HG03565 (cell line): ENCODE measurements around the gene STK39.

Experiments used
- ATAC-seq: cut with Tn5 transposase; IDR thresholded peaks from one replicate; pipeline ENCODE4 v1.9.1; 2021; ENCODE audit warnings: mild to moderate bottlenecking, moderate library complexity; ENCODE audit not compliant: unreplicated experiment

The STK39 gene

DNA sequence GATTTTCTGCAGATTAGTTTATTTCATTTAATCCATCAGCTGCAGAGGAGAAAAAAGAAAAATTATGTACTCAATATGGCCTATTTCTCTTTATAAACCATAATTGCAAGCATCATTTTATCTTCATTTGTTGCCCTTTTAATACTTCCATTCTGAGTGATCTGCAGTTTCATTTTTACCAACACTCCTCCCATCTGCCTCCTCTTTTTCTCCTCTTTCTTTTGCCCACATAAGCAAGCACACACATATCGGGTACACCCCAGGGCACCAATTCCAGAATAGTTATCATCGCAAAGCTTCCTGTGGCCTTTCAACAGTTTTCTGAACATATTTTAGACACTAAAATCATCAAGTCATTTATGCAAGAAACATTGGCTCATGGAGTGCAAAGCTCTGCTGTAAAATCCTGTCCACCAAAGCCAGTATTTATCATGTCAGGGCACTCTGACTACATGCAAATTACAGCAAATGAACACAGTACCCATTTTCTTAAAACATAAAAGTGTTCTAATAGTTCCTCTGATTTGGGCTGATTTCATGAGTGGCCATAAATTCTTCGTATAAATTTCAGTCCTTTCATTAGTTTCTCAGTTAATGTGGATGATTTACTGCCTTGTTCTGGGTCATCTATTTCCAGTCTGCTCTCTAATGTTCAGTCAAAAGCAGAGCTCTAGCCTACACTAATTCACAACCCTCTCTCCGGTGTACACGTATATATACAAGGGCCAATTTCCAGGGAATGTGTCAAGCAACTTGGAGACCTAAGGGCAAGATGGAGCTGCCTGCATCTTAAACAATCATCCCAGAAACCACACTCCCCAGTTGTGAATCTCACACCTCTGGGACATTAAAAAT, 281.3 kb downstream of the STK39 start:
- ATAC-seq = no peak

DNA sequence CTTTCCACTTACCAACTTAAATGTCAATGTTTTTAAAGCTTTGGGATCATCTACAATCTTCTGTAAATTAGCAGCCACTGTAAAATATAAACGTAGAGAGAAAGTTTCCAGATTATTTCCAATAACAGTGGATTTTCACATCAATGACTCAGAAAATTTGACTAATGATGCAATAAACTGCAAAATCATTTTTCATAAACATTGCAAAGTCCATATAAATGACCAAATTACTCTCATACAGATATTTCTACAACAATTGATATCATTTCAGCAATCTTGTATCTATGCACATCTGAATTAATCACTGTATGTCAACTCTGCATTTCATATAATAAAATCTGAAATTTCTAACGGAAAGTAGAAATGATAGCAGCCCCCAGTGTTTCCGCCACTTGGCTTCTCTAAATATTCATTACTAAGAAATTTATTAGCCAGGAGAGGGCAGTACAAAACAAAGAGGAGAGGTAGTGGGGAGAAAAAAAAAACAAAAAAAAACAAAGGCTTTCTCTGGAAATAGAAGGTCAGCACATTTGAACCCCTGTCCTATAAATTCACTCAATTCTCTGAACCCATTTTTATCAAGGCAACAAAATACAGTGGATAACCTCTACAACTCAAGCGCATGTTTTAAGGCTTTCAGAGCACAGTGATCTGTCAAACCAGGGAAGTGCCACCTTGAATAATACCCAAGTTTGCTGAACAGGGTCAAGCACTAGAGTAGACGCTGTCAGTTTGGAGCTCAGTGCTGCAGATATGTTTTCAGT, 282.6 kb downstream of the STK39 start:
- no peak for ATAC-seq

DNA sequence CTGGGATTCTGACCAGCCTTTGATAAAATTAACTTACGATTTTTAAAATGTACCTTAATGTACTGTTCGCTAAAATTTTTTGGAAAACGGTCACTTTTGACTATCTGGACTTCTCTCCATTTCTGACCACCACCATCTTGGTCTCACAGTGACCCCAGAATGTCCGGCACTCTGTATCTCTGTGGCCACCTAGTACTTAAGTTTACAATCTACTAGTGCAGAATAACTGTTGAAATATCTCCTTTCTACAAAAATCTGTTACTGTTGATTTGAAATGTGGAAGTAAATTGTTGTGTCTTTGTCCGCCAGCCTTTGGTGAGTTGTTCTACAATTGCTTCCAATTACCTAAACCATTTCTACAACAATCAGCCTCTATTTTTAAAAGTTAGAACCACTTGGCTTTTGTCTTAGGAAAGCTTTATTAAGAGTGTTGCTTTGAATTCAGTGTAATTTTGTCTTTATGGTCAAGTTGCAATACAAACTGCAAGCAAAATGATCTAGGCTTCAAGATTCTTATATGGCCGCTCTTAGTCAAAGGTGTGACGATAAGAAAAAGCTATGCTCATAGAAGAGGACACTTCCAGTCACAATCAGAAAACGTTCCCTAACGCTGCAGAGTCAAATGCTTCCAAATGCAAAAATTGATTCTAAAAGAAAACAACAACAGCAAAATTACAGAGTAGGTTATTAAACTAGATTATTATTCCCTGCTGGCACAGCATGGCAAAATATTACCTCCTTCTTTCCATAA, 283.3 kb downstream of the STK39 start:
- ATAC-seq = no peak

DNA sequence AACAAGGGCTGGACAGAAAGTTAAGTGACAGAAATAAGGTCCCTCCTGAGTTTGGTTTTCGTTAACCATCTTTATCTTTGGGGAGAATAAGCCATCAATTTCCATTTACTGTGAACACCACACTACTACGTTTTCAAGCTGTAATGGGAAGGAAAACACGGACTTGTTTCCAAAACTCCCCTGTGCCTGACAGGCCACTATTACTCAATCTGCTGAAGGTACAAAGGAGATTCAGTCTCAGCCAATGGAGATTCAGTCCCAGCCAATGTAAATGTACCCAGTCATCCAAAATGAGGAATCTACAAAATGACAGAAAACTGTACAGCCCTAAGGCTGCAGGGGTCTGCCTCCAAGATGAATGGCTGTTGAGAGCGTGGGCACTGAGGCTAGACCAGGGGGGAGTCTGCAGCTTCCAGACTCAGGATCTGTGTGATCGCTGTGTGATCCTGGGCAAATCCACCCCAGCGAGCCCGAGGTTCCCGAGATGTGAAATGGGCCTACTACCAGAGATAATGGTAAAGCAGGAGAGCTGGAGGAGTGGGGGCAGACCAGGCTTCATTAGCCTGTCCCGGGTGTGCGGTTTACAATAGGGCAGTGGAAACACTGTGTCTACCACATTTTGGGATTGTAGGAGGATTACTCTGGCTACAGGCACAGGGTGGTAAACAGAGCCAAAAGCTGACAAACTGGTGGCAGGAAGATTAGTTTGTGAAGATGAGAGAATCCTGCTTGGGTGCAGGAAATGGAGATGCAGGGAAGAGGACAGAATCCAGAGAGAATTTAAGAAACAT, 284.8 kb downstream of the STK39 start:
- ATAC-seq = no peak

DNA sequence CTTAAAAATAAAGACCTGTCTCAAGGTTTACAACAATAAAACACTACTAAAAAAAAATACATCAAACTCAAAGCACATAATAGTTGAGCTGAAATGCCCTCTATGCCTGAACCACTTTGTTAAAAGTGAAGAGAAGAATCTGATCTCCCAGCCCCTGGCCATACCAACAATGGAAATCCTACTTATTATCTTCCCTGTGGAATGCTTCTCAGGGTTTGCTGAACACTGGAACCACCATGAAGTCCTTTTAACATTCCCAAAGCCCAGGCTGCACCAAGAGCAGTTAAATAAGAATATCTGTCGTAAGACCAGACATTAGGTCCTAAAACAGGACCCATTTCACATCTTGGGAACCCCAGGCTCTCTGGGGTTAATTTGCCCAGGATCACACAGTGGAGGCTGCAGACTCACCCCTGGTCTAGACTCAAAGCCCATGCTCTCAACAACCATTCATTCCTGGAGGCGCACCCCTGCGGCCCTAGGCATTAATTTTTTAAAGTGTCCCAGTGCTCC, 285.8 kb downstream of the STK39 start:
- ATAC-seq = no peak

DNA sequence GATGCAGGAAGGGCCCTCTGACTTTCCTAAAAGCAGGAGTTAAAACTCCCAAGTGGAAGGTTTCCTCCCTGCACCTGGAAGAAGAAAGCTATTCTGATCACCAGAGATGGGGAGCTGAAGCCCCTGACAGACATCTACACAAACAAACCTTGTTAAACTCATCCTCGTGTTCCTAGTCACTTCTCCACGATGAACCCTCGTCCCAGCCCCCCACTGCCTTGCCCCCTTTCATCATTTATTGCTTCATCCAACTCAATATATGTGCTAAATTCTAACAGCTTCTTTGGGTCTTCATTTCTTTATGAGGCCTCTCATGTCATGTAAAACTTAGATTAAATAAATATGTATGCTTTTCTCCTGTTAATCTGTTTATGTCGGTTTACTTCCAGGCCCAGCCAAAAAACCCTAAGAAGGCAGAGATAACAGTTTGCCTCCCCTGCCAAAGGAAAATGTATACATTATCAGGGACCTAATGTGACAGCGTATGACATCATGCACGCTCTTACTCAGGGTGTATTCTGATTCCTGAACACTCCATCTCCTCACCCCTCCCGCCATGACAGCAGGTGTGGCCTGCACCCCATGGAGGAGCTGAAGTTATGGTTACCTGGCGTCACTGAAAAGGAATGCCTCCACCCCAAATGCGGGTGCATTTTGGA, 287.2 kb downstream of the STK39 start:
- no peak for ATAC-seq

DNA sequence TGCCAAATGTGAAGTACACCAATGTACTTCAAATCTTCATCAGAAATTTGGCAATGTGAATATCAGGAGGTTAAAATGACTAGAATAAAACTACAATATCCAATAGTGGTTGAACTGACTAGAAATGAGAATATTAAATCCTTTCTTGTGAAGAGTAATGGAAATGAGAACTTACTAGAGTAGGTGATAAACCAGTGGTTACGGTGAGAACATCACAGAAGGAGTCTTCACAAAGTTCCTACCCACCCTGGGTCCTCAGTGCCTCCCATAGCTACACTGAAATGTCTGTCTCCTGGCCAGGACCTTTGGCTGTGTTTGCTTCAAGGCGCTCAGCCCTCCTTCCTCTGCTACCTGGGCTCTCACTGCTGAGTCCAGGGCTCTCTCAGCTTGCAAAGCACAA, 289.7 kb downstream of the STK39 start:
- ATAC-seq = no peak

DNA sequence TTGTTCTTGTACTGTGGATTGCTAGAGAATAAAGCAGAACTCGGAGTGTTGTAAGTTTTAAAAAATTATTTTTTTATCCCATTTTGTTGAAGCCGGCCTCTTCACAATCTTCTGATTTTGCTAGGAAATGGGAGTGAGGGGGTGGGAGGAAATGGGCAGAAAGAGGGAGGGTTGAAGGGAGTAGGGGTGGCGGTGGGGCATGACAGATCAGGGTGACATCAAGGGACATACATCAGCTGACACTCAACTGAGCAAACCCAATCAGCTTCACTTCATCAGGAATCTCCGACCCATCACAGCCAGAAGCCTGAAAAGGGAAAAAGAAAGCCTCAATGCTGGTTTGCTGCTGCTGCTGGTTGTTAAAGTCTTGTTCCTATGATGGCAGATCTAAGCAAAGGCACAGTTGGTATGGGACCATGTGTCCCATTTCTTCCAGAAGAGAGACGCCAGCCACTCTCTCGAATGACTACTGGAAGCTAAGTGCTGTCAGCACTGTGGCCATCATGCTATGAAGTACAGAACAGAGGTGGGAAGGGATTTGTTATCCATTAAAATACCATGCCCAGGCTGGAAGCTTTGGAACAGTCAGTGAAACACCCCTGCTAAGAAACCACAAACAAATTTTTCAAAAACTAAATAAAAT, 292.0 kb downstream of the STK39 start:
- no peak for ATAC-seq

DNA sequence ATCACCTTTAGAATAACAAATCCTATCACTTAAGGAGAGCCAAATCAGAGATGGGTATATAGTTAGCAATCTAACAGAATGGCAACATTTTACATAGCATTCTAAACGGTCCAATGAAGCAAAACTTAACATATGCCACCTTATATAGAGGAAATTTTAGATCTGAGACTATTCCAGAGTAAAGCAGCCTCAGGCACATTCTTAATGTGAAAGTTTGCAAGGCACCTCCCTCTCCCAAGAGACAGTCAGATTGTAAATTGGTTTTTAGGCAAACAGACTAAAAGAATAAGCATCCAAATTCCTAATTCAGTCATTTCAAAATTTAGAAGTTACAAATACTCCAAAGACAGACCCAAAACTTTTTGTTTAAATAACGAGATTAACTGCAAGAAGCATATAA, 292.9 kb downstream of the STK39 start:
- no peak for ATAC-seq

DNA sequence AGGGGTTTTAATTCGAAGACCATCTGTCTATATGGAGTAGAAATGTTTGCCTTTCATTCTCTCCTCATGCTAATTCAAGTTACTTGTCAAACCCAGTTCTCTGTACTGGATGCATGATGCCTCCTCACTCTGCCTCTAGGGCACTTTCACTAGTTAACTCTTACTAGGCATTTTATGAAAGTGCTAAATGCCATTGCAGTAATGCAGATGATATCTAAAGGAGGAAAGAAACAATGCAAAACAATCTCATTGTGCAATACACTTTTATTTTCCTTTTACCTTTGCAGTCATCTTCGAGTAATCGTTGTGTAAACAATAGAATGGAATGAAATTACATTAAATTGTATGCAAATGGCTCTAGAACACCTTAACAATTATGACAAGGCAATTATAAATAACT, 293.6 kb downstream of the STK39 start:
- no peak for ATAC-seq

DNA sequence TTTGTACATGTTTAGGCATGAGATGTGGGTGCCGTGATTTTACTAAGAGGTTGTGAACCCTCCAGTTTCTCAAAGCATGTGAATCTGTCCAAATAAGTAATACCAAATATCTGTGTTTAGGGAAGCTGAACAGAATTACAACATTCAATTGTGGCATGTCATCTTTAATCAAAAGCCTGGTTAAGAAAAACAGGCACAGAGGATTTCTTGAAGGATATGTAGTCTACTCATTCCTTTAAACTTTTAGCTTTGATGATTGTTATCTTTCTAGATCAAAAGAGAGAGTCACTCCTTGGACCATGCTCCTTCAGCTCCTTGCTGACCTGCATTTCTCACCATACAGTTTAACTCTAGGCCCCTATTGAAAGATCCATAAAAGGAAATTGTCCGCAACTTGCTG, 296.8 kb downstream of the STK39 start:
- no peak for ATAC-seq

DNA sequence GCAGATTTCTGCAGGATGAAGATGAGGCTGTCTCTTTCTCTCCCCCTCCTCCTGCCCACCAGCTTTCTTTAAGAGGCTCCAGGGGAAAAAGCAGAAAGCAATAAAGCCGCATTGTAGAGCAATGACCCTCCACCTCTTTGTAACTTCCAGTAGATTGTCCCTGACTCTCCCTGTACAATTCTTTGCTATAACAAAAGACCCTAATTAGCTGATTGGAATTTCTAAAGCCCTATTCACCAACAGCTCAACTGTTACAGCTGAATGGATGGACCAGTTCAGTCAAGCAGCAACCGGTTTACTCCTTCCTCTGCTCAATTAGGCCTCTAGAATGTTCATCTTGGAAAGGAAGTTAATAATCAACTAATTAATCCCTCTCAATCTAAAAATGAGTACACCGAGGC, 301.0 kb downstream of the STK39 start:
- ATAC-seq = no peak

DNA sequence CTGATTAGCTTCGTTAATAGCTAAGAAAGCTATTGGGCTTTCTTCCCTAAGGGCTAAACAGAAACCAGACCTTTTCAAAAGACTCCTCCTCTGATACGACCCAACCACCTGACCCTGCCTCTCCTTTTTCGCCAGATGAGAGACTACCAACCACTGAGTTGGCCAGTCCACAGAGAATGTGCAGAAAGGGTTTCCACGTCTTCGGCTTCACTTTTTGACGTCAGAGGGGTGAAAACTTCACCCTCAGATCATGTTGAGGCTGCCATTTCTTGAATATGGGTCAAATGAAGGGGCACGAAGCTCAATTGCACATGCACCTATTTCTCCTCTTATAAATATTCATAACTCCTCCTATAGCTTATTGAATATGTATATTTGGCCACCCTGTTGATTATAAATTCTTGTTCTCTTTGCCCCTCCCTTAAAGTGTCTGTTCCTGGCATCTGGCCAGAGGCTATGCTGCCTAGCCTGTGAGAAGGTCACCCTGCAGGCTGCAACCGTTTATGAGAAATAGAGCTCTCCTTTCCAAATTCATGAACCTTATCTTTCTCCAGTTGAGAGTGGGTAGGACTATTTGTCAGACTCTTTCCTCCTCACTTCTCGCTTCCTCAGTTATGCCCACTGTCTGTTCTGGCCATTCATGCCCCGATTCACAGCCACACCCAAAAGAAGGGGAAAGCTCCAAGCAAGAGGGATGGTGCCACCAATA, 301.6 kb downstream of the STK39 start:
- ATAC-seq = no peak

DNA sequence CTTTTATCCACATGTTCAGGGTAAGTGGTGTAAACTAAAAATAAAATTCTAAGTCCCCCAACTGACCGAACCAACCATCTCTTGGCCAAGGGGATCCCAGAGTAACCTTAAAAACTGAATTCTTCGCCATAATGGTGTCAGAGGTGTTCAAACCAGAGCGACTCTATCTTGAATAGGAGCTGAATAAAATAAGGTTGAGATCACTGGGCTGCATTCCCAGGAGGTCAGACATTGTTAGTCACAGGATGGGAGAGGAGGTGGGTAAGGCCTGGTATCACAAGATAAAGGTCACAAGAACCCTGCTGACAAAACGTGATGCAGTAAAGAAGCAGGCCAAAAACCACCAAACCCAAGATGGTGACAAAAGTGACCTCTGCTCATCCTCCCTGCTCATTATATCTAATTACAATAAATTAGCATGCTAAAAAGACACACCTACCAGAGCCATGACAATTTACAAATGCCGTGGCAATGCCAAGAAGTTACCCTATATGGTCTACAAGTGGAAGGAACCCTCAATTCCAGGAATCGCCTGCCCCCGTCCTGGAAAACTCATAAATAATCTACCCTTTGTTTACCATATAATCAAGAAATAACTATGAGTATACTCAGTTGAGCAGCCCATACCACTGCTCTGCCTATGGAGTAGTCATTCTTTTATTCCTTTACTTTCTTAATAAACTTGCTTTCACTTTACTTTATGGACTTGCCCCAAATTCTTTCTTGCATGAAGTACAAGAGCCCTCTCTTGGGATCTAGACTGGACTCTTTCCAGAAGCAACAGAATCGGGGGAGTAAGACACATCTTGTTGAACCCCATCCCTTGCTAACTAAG, 302.4 kb downstream of the STK39 start:
- ATAC-seq = no peak

DNA sequence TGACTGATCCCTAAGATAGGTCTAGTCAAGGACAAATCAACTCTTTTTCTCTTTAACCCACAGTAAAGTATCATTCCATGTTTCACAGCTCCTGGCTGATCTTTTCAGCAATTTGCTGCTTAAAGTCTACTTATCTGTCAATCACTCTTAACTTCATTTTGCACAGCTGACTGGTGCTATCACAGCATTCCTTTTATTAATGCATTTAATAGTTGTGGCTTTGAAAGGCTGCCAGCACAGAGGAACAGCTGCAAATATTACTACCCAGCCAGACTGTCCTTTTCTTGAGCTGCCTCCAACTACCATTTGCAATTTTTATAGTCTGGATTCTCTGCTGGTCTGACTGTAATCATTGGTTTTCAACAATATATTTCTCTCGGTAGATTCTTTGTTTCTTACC, 303.5 kb downstream of the STK39 start:
- ATAC-seq = no peak

DNA sequence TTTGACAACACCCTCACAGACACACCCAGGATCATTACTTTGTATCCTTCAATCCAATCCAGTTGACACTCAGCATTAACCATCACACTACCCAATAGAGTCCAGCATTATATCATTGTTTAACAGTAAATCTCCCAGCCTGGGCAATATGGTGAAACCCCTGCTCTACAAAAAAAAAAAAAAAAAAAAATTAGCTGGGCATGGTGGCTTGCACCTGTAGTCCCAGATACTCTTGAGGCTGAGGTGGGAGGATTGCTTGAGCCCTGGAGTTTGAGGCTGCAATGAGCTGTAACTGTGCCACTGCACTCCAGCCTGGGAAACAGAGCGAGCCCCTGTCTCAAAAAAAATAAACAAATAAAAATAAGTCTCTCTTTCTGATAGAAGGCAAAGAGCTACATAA, 304.0 kb downstream of the STK39 start:
- no peak for ATAC-seq

DNA sequence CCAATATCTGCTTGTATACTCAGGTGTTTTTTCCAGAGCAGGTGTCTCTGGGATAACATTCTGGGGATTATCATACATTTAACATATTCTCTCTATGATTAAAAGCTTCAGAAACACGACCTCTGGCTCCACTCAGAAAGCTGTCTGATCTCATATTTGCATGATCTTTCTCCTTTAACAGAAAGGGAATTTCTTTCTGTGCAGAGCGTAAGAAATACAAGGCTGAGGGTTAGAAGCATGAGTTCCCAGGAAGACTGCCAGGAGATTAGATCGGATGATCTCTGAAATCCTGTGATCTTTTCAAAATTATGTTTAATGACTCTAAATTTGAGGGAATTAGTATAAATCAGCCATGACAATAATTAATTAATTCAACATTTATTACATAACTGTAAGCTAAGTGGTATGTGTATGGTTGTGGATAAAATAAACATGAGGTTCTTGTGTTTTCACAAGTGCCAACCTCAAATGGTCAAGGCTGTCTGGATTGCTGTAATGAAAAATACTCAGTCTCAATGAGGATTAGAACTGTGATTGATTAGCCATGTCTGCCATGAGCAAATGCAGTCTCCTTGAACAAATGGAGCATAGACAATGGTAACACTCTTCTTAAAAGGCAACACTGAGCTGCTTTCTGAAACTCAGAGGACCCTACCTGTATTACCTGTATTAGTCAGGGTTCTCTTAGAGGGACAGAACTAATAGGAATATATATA, 304.9 kb downstream of the STK39 start:
- ATAC-seq = no peak
